Astrocyte of the hippocampus (primary cell): ENCODE data around the gene SLC39A7.

ENCODE experiments used
- DNase-seq: peaks from one replicate; pipeline ENCODE4 v3.0.0; 2011; ENCODE audit warnings: low read depth, low spot score

SLC39A7 gene

DNA sequence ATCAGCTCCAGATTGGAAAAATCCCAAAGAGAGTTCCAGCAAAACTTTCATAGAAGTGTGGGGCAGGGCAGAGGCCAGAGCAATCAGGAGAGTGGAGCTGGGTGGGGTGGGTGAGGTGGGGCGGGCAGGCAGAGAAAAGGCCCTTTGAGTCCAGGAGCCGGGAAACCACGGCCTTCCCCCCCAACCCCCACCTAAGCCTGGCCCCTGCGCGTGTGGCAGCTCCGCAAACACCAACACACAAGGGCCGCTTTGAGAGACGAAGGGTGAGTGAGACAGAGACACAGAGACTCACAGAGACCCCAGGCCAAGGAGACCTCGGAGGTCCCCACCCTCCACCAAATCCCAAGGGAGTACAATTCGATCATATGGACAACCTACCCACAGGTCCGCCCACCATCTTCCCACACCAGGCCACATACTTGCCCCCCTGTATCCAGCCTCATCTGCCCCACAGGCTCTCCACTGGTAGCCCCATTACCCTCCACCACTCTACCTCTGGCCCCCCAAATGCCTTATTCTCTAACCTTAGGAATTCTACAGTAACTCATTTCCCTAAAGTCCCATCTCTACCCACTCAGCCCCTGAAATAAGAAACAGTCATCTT lies 10.1 kb upstream of the SLC39A7 start:
- no peak for DNase-seq

GRCh38 chr6:33191383-33192104 lies 9.1 kb upstream of the SLC39A7 start:
- no peak for DNase-seq

DNA sequence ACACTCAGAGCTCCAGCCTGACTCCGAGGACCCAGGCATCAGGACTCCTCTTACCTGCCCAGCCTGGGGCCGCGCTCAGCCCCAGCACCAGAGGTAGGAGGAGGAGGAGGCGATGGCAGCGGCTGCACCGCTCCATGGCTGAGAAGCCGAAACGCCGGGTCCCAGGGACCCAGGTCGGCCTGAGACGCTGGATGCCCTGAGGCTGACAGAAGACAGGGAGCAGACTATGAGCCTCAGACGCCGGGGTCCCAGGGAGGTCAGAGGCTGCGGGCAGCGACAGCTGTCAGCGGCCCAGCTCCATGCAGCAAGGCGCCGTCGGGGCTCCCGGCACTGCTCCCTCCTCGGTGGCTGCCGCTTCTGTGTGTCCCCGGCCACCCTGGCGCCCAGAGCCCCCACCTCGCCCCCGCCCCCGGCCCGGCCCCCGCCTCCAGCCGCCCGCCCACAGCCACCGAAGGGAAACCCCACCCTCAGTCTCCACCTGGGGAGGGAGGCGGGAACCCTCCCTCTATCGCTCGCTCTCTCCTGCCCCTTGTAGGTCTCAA lies 8.5 kb upstream of the SLC39A7 start, which contains the start of gene COL11A2:
COL11A2 (minus strand) TSS at position 363 of the 542 bp plus-strand sequence; CDS start at position 136, 227 bp downstream.
- DNase-seq, result no peak

DNA sequence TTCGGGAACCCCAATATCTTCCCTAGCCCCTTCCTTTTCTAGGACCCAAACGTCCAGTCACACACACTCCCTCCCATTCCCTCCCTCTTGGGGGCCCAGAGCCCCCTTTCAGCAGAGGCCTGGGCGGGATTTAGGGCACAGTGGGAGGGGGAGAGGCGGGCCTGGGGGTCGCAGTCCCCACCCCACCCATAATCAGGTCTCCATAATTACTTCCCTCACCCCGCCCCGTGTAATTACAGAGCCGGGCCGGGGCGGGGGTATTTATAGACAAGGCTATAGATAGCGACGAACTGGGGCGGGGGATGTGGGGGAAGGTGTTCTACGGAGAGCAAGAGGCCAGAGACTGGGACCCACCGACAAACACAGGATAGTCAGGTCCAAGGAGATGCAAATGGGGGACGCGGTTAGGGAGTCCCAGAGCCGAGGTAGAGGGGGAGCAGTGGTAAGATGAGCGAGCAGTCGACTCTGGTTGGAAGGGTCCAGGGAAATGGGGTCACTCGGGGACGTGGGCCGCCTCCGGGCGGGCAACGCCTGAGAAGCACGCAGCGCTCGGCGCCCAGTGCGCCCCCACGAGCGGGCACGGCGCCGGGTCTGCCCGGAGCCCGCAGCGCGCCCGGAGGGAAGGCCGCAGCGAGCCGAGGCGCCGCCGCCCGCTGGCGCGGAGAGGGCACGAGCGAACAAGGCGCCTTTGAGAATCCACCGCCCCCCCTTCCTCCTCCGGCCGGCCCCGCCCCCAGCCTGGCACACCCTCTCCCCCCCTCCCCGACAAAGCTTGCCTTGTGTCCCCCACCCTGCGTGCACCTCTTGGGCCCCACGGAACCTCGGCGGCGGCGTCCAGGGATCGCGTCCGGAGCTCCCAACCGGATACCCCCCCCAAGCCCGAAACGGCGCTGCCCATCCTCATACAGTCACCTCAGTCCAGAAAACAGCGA lies 7.7 kb upstream of the SLC39A7 start:
- DNase-seq, result peak; percentile 60

DNA sequence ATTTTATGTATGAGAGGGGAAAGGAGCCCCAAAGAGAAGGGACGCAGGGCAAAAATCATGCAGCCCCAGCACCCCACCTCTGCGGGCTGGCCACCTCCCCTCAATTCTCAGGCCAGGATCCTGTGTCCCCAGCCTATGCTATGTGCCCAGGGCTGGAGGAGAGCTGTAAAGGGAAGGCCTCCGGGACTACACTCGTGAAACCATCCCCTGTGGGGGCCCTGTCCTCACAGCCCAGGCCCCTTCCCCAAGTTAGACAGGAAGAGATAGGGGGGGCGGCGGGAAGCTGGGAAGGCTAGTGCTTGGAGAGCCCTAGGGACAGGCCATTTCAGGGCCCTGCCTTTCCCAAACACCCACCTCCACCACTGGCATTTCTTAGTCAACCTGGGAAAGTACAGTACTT lies 7.0 kb upstream of the SLC39A7 start:
- DNase-seq, result no peak

DNA sequence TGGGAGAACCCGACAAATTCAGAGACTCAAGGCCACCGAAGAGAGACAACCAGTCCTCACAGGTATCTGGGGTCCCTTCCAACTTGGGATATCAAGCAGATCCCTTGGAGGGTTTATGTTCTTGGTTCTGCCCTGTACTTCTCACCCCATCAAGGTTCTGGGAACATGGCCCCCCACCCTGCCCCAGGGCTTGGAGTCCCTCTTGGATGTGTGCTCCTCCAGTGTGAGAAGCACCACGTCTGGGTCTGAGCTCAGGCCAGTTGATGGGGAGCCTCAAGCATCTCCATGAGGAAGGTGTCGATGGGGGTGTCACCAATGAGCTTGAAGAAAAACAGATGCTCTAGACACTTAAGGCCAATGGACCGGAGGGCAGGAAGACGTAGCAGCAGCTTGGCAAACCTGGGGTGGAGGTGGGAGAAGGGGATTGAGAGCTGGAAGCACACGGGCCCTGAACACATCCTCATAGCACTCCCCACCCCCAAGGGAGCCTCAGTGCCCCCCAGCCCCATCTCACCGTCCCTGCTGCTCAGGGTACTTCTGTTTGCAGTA lies 6.2 kb upstream of the SLC39A7 start:
- no peak for DNase-seq

DNA sequence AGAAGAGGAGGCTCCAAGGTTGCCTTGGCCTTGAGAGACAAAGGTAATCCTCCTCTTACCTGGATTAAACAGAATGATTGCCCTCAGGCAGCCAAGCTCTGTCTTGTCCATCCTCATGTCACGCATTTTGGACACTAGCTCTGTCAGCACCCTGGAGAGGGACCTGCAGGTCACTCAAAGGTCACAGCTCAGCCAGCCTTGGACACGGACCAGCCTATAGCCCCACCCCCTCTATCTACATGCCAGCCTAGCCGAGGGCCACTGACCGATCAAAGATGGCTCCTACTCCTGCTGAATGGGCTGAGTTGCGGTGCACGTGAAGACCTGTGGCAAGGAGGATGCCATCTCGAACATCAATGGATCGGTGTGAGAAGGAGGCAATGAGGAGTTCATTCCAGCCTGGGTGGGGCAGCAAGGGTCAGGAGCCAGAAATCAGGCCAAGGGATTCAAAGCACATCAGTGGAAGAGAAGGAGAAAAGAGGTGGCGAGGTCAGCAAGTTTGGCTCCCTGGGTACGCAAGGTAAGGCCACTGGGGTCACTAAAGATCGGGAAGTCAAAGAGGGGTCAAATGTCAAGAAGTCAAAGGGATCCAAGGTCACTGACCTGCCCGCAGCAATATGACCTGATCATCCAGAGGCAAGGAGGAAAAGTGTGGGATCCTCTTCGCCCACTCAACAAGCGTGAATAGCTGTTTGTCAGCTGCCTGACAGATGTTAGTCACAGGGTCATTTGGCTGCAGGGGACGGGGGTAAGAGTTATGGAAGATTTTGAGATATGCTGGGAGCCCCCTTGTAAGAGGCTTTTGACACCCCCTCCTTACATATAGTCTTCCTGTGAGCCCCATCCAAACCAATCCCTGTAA lies 5.1 kb upstream of the SLC39A7 start:
- no peak for DNase-seq

DNA sequence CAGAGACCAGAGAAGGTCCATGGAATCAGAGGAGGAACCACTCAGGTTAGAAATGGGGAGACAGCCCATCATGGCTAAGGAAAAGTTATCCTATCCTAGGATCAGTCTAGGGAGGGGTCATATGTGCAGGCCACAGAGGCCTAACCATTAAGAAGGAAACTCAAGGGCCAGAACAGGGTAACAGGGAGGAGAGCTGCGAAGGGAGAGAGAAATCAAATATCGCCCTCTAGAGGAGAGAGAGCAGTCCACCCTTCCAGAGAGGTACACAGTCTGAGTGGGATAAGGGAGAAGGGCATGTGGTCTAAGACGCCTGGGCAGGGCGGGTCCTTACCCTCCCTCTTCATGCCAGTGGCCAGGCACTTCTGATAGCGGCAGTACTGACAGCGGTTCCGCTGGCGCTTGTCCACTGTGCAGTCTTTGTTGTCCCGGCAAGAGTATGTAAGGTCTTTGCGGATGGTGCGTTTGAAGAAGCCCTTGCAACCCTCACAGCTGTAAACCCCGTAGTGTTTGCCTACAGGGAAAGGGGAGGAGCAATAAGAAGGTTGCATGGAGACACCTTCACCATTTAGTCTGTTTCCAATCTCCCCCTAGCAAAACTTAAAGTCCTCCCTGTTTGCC lies 3.1 kb upstream of the SLC39A7 start:
- peak; percentile 80 for DNase-seq

DNA sequence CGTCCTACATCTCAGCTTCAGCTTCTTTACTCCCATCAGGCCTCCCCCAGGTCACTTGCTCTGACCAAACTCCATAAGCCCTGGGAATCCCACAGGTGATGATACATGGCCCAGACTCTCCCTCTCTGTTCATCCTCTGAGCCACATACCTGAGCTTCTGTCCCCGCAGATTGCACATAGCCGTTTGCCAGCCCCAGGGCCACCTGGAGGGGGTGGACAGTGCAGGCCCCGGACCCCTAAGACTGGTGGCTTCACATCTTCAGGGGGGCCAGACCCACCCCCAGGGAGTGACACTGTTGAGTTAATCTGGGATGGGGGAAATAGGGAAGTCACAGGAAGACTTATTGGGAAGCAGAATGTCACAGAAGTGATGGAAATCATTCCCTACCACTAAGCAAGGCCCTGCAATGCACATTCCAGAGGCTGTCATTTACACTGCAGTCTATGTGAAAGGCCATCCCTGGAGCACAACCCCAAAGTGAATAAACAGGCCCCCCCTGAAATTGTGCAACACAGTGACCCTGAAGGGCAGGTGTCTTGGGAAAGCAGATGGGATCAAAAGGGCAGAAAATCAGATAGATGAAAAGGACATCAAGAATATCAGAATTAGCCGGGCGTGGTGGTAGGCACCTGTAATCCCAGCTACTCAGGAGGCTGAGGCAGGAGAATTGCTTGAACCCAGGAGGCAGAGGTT lies 2.4 kb upstream of the SLC39A7 start:
- no peak for DNase-seq

DNA sequence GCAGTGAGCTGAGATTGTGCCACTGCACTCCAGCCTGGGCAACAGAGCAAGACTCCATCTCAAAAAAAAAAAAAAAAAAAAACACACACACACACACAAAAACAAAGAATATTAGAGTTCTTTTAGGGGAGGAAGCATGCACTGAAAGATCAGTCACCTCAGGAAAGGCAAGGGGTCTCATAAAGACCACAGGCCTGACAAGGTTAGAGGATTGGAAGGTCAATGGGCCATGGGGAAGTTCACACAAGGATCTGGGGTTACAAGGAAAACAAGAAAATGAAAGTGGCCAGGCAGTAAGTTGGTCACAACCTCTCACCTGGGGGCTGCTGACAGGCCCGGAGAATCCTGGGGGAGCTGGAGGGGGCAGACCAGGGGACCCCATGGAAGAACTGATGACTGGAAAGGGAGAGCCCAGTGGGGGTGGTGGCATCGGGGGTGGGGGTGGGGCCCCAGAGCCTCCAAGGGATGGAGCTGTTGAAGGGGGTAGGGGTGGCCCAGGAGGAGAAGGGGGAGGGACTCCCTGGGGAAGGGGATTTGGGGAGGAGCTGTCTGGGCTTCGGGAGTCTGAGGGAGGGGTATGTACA lies 1.7 kb upstream of the SLC39A7 start:
- no peak for DNase-seq

DNA sequence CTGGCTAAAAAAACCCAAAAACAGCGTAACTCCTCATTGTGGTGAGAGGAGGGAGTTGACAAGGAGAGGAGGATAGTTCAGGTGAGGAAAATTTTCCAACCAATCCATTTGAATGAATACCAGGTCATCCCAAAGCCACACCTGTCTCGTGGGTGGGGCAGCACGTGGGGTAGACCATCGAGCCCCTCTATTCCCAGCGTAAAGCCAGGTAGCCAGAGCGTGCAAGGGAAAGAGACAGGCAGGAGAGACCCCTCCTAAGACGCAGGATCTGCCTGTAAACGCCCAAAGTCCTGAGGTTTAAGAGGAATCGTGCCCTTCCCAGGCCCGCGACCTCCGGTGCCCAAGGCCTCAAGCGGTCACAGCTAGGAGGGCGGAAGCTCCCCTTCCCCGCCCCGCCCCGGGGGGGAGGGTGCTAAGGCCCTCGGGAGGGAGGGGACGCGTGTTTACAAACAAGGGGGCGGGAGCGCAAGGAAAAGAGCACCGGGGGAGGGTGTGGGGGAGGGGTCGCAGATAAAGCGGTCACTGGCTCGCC lies 914 bp upstream of the SLC39A7 start:
- peak; percentile 79 for DNase-seq

- DNase-seq, result no peak
Observed at GRCh38 chr6:33201147-33201545, 479 bp downstream of the SLC39A7 start.

DNA sequence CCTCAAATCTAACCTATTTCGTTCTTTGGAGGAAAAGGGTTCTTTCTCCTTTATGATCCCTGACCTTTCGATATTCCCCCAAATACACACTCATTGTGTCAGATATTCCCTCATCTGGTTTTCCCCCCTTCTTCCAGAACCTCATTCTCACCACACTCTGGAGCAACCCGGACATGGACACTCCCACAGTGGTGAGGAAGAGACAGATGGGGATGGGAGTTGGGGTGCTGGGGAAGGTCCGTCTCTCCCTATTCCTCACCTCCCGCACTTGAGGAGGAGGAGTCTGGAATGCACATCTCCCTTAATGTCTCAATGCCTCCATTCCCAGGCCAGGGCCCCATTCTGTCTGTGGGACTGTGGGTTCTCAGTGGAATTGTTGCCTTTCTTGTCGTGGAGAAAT lies 1.3 kb downstream of the SLC39A7 start:
- no peak for DNase-seq

- DNase-seq, result no peak
Observed at GRCh38 chr6:33202799-33203198, 2.1 kb downstream of the SLC39A7 start.

DNA sequence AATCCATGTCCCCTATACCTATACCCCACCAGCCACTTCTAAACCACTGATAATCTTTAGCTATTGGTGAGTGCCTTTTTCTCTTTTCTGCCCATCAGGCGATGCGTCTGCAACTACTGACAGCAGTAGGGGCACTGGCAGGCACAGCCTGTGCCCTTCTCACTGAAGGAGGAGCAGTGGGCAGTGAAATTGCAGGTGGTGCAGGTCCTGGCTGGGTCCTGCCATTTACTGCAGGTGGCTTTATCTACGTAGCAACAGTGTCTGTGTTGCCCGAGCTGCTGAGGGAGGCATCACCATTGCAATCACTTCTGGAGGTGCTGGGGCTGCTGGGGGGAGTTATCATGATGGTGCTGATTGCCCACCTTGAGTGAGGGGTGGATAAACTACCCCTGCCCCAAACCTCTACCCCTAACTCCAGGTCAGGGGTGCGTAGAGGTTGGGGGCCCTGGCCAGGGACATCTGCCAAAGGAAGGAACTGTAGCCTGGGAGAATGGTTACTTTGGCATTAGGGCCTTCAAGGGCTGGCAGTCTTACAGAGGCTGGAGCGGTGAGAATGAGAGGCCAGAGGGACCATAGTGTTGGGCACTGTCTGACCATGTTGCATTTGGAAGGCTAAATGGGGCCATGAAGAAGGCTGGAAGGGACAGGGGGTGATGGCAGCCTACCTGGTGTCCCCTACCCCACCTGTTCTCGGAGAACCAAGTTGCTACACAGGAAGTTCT lies 2.9 kb downstream of the SLC39A7 start:
- no peak for DNase-seq

- no peak for DNase-seq
Observed at GRCh38 chr6:33204165-33204414, 3.4 kb downstream of the SLC39A7 start.

DNA sequence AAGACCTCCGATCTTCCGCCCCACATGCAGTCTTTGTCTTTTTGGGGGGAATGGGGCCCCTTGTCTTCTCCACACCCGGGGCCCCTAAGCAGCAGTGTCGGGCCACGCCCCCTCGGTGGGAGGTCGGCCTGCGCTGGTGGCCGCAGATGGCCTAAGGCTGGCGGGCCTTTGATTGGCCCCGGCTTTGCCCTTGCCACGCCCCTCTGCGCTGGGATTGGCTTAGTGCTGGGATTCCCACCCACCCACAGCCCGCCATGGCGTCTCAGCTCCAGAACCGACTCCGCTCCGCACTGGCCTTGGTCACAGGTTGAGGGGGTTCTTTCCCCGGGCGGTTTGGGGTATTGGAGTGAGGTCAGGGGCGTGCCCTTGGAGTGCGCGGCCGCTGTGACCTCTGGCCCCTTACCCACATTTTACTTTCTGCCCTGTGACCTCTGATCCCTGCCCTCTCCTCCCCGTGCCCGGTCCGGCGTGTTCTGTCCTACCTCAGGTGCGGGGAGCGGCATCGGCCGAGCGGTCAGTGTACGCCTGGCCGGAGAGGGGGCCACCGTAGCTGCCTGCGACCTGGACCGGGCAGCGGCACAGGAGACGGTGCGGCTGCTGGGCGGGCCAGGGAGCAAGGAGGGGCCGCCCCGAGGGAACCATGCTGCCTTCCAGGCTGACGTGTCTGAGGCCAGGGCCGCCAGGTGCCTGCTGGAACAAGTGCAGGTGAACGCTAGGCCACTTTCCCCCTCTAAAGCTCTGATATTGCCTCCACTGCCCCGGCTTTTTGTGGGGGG lies 3.9 kb downstream of the SLC39A7 start, which contains the start of gene HSD17B8:
HSD17B8 (plus strand) TSS at position 241 of the 776 bp plus-strand sequence; CDS start at position 255, 14 bp downstream.
- DNase-seq, result peak; percentile 97
